DND-41 (cell line): ENCODE data around the gene TECPR1.

Experiments used
- ATAC-seq: fragments of 200-7000 bp; cut with Tn5 transposase; 3 replicates; pipeline ENCODE4 v1.9.1; 2021; ENCODE audit warnings: low read depth; ENCODE audit not compliant: insufficient read depth
- DNase-seq: peaks from one replicate; pipeline ENCODE4 v3.0.0-alpha.2; 2020
- H2AFZ ChIP-seq: 2 replicates; pipeline ENCODE4 v1.6.0; 2012; ENCODE audit warnings: low read depth, low read length
- H3K27ac ChIP-seq: 2 replicates; pipeline ENCODE4 v1.5.1; 2012; ENCODE audit warnings: low read length, inconsistent platforms
- H3K27me3 ChIP-seq: fragments of 200-600 bp; sonication (generic); 2 replicates; pipeline ENCODE4 v1.6.0; 2012; ENCODE audit warnings: low read length, mild to moderate bottlenecking, inconsistent platforms; ENCODE audit not compliant: insufficient read depth, poor library complexity
- H3K36me3 ChIP-seq: 2 replicates; pipeline ENCODE4 v1.5.1; 2012; ENCODE audit warnings: low read length, inconsistent platforms; ENCODE audit not compliant: insufficient read depth
- H3K4me1 ChIP-seq: 2 replicates; pipeline ENCODE4 v1.5.1; 2012; ENCODE audit warnings: mild to moderate bottlenecking, low read length; ENCODE audit not compliant: insufficient read depth
- H3K4me2 ChIP-seq: 2 replicates; pipeline ENCODE4 v1.6.0; 2012; ENCODE audit warnings: mild to moderate bottlenecking, moderate library complexity, low read length, inconsistent platforms; ENCODE audit not compliant: insufficient read depth
- H3K4me3 ChIP-seq, 2 experiments: fragments of 200-600 bp in 1 of 2; shearing (Covaris generic) in 1 of 2; 2 replicates each; pipeline ENCODE4 v1.5.1; 2012 to 2016; ENCODE audit warnings: inconsistent platforms in 2 of 2, low read length in 2 of 2, mild to moderate bottlenecking in 2 of 2, low read depth in 1 of 2, moderate library complexity in 1 of 2
- H3K79me2 ChIP-seq: 2 replicates; pipeline ENCODE4 v1.6.0; 2012; ENCODE audit warnings: low read length, inconsistent platforms; ENCODE audit not compliant: insufficient read depth
- H3K9ac ChIP-seq: 2 replicates; pipeline ENCODE4 v1.6.0; 2012; ENCODE audit warnings: low read depth, mild to moderate bottlenecking, inconsistent platforms, low read length, moderate library complexity
- H3K9me3 ChIP-seq: 2 replicates; pipeline ENCODE4 v1.5.1; 2012; ENCODE audit warnings: low read length, moderate library complexity, mild to moderate bottlenecking, inconsistent platforms; ENCODE audit not compliant: insufficient read depth, severe bottlenecking
- H4K20me1 ChIP-seq: 2 replicates; pipeline ENCODE4 v1.6.0; 2012; ENCODE audit warnings: low read length; ENCODE audit not compliant: insufficient read depth
- CTCF ChIP-seq: IDR thresholded peaks from 2 replicates; pipeline ENCODE4 v1.5.1; 2012; ENCODE audit warnings: borderline replicate concordance, low read length, moderate library complexity, mild to moderate bottlenecking; ENCODE audit not compliant: poor library complexity, severe bottlenecking; ENCODE audit errors: extremely low read depth
- EZH2 ChIP-seq: IDR thresholded peaks from 3 replicates; pipeline ENCODE4 v1.6.1; 2012; ENCODE audit warnings: borderline replicate concordance, low read depth, mild to moderate bottlenecking, moderate library complexity, low read length, inconsistent platforms; ENCODE audit not compliant: severe bottlenecking

TECPR1 gene

GRCh38 chr7:98203261-98203963, 48.6 kb downstream of the TECPR1 start:
- Histone ChIP-seq H3K79me2 (no peaks in the 10 kb centered on the region), H3K36me3 (peaks cover 48% of the 10 kb centered on the region), H3K27me3 (no peaks in the 10 kb centered on the region), H2AFZ (no peak overlapping the region), H3K27ac (no peak overlapping the region), H3K4me3 (peak overlapping the region in 1 of 2 experiments; percentile 12; a peak in 1 of 4 replicates), H3K4me1 (peaks cover 25% of the 10 kb centered on the region), H3K4me2 (peak overlapping the region; percentile 41), H4K20me1 (peaks cover 28% of the 10 kb centered on the region), H3K9me3 (no peaks in the 10 kb centered on the region), H3K9ac (peak overlapping the region; percentile 4; the same call in 1 of the 2 replicates)
- DNase-seq (no peak), ATAC-seq (no peak)
- TF ChIP-seq CTCF: no peak

- Histone ChIP-seq H3K27ac (peak overlapping the region; percentile 22), H3K9me3 (no peaks in the 10 kb centered on the region), H3K9ac (peak overlapping the region; percentile 4; the same call in 1 of the 2 replicates), H3K4me1 (peaks cover 25% of the 10 kb centered on the region), H3K4me2 (peak overlapping the region; percentile 41), H3K4me3 (peak overlapping the region in 1 of 2 experiments; percentile 12; a peak in 1 of 4 replicates), H2AFZ (no peak overlapping the region), H3K79me2 (no peaks in the 10 kb centered on the region), H4K20me1 (peaks cover 28% of the 10 kb centered on the region), H3K36me3 (peaks cover 48% of the 10 kb centered on the region), H3K27me3 (no peaks in the 10 kb centered on the region)
- TF ChIP-seq EZH2: no peak
- no peak for TF ChIP-seq CTCF
- peak; percentile 88 for DNase-seq
- peak; percentile 98 for ATAC-seq
These were observed 49.5 kb downstream of the TECPR1 start for GRCh38 chr7:98202367-98203195.

- peaks cover 25% of the 10 kb centered on the region for H3K4me1 ChIP-seq
- peaks cover 39% of the 10 kb centered on the region for H4K20me1 ChIP-seq
- no peak overlapping the region for H2AFZ ChIP-seq
- no peak overlapping the region for H3K4me2 ChIP-seq
- peaks cover 33% of the 10 kb centered on the region for H3K36me3 ChIP-seq
- peak; percentile 16 for DNase-seq
- no peaks in the 10 kb centered on the region for H3K27me3 ChIP-seq
- H3K27ac ChIP-seq: no peak overlapping the region
- H3K79me2 ChIP-seq: no peaks in the 10 kb centered on the region
- ATAC-seq: 0 out of 3 replicates have a peak, but pooled peaks have one; percentile 4
- no peak overlapping the region for H3K9ac ChIP-seq
- no peak overlapping the region for H3K4me3 ChIP-seq
- H3K9me3 ChIP-seq: no peaks in the 10 kb centered on the region
- TF ChIP-seq CTCF (no peak), EZH2 (no peak)
These were observed 51.7 kb downstream of the TECPR1 start for GRCh38 chr7:98200364-98200763.
